A549 (cell line): ENCODE measurements around the gene TIAM2. TPM values are rescaled to one million over a fixed set of nuclear protein-coding genes. Genes with fewer than 3 reads are reported as not detected.

Experiments
- ATAC-seq, 2 experiments: fragments of 200-7000 bp in 1 of 2; fragments of >200 bp in 1 of 2; cut with Nextera tagmentation in 1 of 2; cut with Tn5 transposase in 1 of 2; 3 replicates each; pipeline versions ENCODE4 v1.8.0 to v1.9.1; 2018 to 2020; ENCODE audit warnings: mild to moderate bottlenecking in 1 of 2, moderate library complexity in 1 of 2
- CTCF ChIA-PET: fragments of 300-600 bp; sonication (Branson Sonifier 250); formaldehyde crosslinking; extraction: SDS; loops from one replicate; lab custom pipeline; 2021; ENCODE audit warnings: antibody characterized with exemption, inconsistent platforms; lab: Yijun Ruan, JAX
- POLR2A ChIA-PET: fragments of 350-600 bp; formaldehyde crosslinking; extraction: SDS; loops from one replicate; lab custom pipeline; 2021; ENCODE audit warnings: antibody characterized with exemption, inconsistent platforms; lab: Yijun Ruan, JAX
- DNase-seq, 2 experiments: peaks; one replicate each; pipeline versions ENCODE4 v3.0.0 to v3.0.0-alpha.2; 2011 to 2016; ENCODE audit warnings: low read depth in 1 of 2, low spot score in 1 of 2
- FAIRE-seq: peaks from 2 replicates; lab custom pipeline; 2011; peaks lifted over from hg19 to GRCh38; lab: Jason Lieb, UNC
- H3K27ac ChIP-seq, 2 experiments: fragments of >200 bp; sonication (Bioruptor Twin); formaldehyde crosslinking; 3 replicates each; pipeline ENCODE4 v1.5.1; 2016 to 2017
- H3K4me1 ChIP-seq: fragments of >200 bp; sonication (Bioruptor Twin); formaldehyde crosslinking; 3 replicates; pipeline ENCODE4 v1.6.1; 2016
- H3K4me2 ChIP-seq: fragments of >200 bp; sonication (Bioruptor Twin); formaldehyde crosslinking; 3 replicates; pipeline ENCODE4 v1.6.1; 2016
- H3K4me3 ChIP-seq: fragments of >200 bp; sonication (Bioruptor Twin); formaldehyde crosslinking; 3 replicates; pipeline ENCODE4 v1.5.1; 2016
- H3K9me3 ChIP-seq: fragments of >200 bp; sonication (Bioruptor Twin); formaldehyde crosslinking; 3 replicates; pipeline ENCODE4 v1.6.1; 2016
- BHLHE40 ChIP-seq: IDR thresholded peaks from 2 replicates; pipeline ENCODE4 v1.6.1; 2012; ENCODE audit warnings: low read depth, low read length, inconsistent platforms
- CBX2 ChIP-seq: fragments of 200-600 bp; sonication (generic); IDR thresholded peaks from 2 replicates; pipeline ENCODE4 v1.6.1; 2016; ENCODE audit warnings: low read depth, mild to moderate bottlenecking, borderline replicate concordance
- CEBPB ChIP-seq, 2 experiments: fragments of >200 bp in 1 of 2; sonication (Bioruptor Twin) in 1 of 2; formaldehyde crosslinking in 1 of 2; IDR thresholded peaks; 2 replicates each; pipeline ENCODE4 v1.6.1; 2012 to 2016
- CHD2 ChIP-seq: fragments of 150-350 bp; IDR thresholded peaks from 2 replicates; pipeline ENCODE4 v1.6.1; 2014; ENCODE audit warnings: low read length; ENCODE audit not compliant: partially characterized antibody
- CTCF ChIP-seq: fragments of >200 bp; sonication (Bioruptor Twin); formaldehyde crosslinking; IDR thresholded peaks from 3 replicates; pipeline ENCODE4 v1.5.1; 2016
- ELK1 ChIP-seq: fragments of 150-350 bp; IDR thresholded peaks from 2 replicates; pipeline ENCODE4 v1.6.1; 2014; ENCODE audit warnings: low read depth, mild to moderate bottlenecking, low read length
- FOSL2 ChIP-seq, 2 experiments: fragments of 450-650 bp in 1 of 2; fragments of >200 bp in 1 of 2; sonication (Bioruptor Twin) in 1 of 2; formaldehyde crosslinking; IDR thresholded peaks; 2 replicates each; pipeline versions ENCODE4 v1.5.0 to v1.6.1; 2016 to 2020; ENCODE audit warnings: mild to moderate bottlenecking in 1 of 2, moderate library complexity in 1 of 2
- GATA3 ChIP-seq: IDR thresholded peaks from 2 replicates; pipeline ENCODE4 v1.6.1; 2012; ENCODE audit warnings: borderline replicate concordance
- HES2 ChIP-seq: fragments of >200 bp; sonication (Bioruptor Twin); formaldehyde crosslinking; IDR thresholded peaks from 2 replicates; pipeline ENCODE4 v1.6.1; 2016
- HEYL ChIP-seq: fragments of 250-450 bp; sonication (Bioruptor Pico); IDR thresholded peaks from 2 replicates; pipeline ENCODE4 v1.8.0; 2021; ENCODE audit warnings: mild to moderate bottlenecking, moderate library complexity
- HOXA7 ChIP-seq: fragments of 250-450 bp; sonication (Bioruptor Pico); IDR thresholded peaks from 2 replicates; pipeline ENCODE4 v1.5.0; 2020; ENCODE audit warnings: mild to moderate bottlenecking, moderate library complexity
- JUN ChIP-seq, 2 experiments: fragments of >200 bp; sonication (Bioruptor Twin); formaldehyde crosslinking; IDR thresholded peaks; 2 replicates in 1 of 2; 3 replicates in 1 of 2; pipeline ENCODE4 v1.6.1; 2016 to 2017
- KDM1A ChIP-seq: fragments of 200-600 bp; sonication (generic); IDR thresholded peaks from 2 replicates; pipeline ENCODE4 v1.6.1; 2016; ENCODE audit warnings: low read depth, mild to moderate bottlenecking
- MAZ ChIP-seq: fragments of 150-350 bp; IDR thresholded peaks from 2 replicates; pipeline ENCODE4 v1.6.1; 2014; ENCODE audit warnings: antibody characterized with exemption, low read depth, low read length, borderline replicate concordance
- NR3C1 ChIP-seq: fragments of >200 bp; sonication (Bioruptor Twin); formaldehyde crosslinking; IDR thresholded peaks from 3 replicates; pipeline ENCODE4 v1.6.1; 2017
- PBX3 ChIP-seq: IDR thresholded peaks from 2 replicates; pipeline ENCODE4 v1.6.1; 2012
- POLR2A ChIP-seq: IDR thresholded peaks from 2 replicates; pipeline ENCODE4 v1.6.1; 2012; ENCODE audit warnings: mild to moderate bottlenecking, low read length
- POLR2AphosphoS2 ChIP-seq: conservative IDR thresholded peaks from 2 replicates; pipeline ENCODE4 v1.6.1; 2012; ENCODE audit warnings: low read length, improper control_type of control experiment, inconsistent platforms
- RARB ChIP-seq: fragments of 250-450 bp; sonication (Bioruptor Pico); IDR thresholded peaks from 2 replicates; pipeline ENCODE4 v1.8.0; 2021; ENCODE audit warnings: mild to moderate bottlenecking, moderate library complexity
- RCOR1 ChIP-seq: fragments of 150-350 bp; IDR thresholded peaks from 2 replicates; pipeline ENCODE4 v1.6.1; 2014; ENCODE audit warnings: antibody characterized with exemption, low read length, low read depth
- RNF2 ChIP-seq: fragments of 200-600 bp; sonication (generic); IDR thresholded peaks from 2 replicates; pipeline ENCODE4 v1.6.1; 2016; ENCODE audit warnings: low read depth, mild to moderate bottlenecking, antibody characterized with exemption, moderate library complexity, borderline replicate concordance
- SMC3 ChIP-seq: fragments of >200 bp; sonication (Bioruptor Twin); formaldehyde crosslinking; IDR thresholded peaks from 3 replicates; pipeline ENCODE4 v1.6.1; 2018; ENCODE audit warnings: inconsistent platforms
- SREBF2 ChIP-seq: fragments of 450-650 bp; IDR thresholded peaks from 2 replicates; pipeline ENCODE4 v1.6.1; 2014; ENCODE audit warnings: mild to moderate bottlenecking, moderate library complexity
- USF2 ChIP-seq: fragments of 450-650 bp; IDR thresholded peaks from 2 replicates; pipeline ENCODE4 v1.6.1; 2014; ENCODE audit warnings: antibody characterized with exemption
- ZNF302 ChIP-seq: fragments of 250-450 bp; sonication (Bioruptor Pico); IDR thresholded peaks from 2 replicates; pipeline ENCODE4 v1.9.0; 2021; ENCODE audit warnings: inconsistent platforms, mild to moderate bottlenecking, moderate library complexity
- WGBS: methylation state at CpG from one replicate; pipeline ENCODE4 v1.1.6; 2017; ENCODE audit errors: missing lambda C conversion rate; 5-methylcytosine and 5-hydroxymethylcytosine counted together
- polyA plus RNA-seq, 4 experiments: library from polyadenylated mRNA; depleted of rRNA in 3 of 4; stranded (reverse); fragments of >200 nt; fragmentation: RNase III in 1 of 4; extraction: RNeasy Plus Mini Kit Qiagen cat#74134 plus additional on column Dnase treatment in 1 of 4; gene quantifications; 2 replicates in 3 of 4; 3 replicates in 1 of 4; pipeline ENCODE4 v1.2.3, GENCODE V29; 2011 to 2017

The TIAM2 gene
- polyA plus RNA-seq, 2 of the 4 experiments (the other 2 are of a cell fraction): 2.5 to 3.1 TPM

- TF ChIP-seq ZNF302 (CRISPR knock-in tag) (no peak), KDM1A (no peak), CHD2 (no peak)
Measured at GRCh38 chr6:155045561-155046404, 50.7 kb downstream of the TIAM2 start (continued).

- Histone ChIP-seq H3K4me2 (no peak overlapping the region), H3K9me3 (no peaks in the 10 kb centered on the region), H3K27ac (no peak overlapping the region), H3K4me1 (no peaks in the 10 kb centered on the region), H3K4me3 (no peak overlapping the region)
- TF ChIP-seq GATA3: no peak
- no peak for TF ChIP-seq FOSL2 (IDR thresholded peaks at IDR 0.05)
- TF ChIP-seq FOSL2 (CRISPR knock-in tag; IDR thresholded peaks at IDR 0.05): no peak
- no peak for TF ChIP-seq CEBPB (IDR thresholded peaks at IDR 0.05)
- no peak for TF ChIP-seq POLR2AphosphoS2
- no peak for TF ChIP-seq RNF2
- TF ChIP-seq JUN (IDR thresholded peaks at IDR 0.05): no peak
- TF ChIP-seq MAZ: no peak
- TF ChIP-seq HES2: no peak
- no peak for DNase-seq
- no peak for FAIRE-seq
- ChIA-PET CTCF (no interaction called here), POLR2A (no interaction called here)
- WGBS: 87% methylated on average over 6 of the region's 7 CpGs
- ATAC-seq: no peak
Measured at GRCh38 chr6:155047523-155047922, 52.4 kb downstream of the TIAM2 start.

GRCh38 chr6:155050311-155050710, 55.2 kb downstream of the TIAM2 start:
- CTCF ChIA-PET: no interaction called here
- TF ChIP-seq NR3C1: no peak
- TF ChIP-seq ZNF302 (CRISPR knock-in tag): no peak
- no peak for TF ChIP-seq SMC3
- TF ChIP-seq POLR2A: no peak
- TF ChIP-seq USF2: no peak
- no peak for TF ChIP-seq HEYL
- no peak for TF ChIP-seq RCOR1
- no peak for TF ChIP-seq HOXA7 (CRISPR knock-in tag)
- no peak for TF ChIP-seq PBX3
- TF ChIP-seq CHD2: no peak
- TF ChIP-seq JUN (IDR thresholded peaks at IDR 0.05): no peak
- TF ChIP-seq CTCF: no peak
- TF ChIP-seq RARB (CRISPR knock-in tag): no peak
- no peak for TF ChIP-seq ELK1
- TF ChIP-seq BHLHE40: no peak
- TF ChIP-seq CBX2: no peak
- TF ChIP-seq SREBF2: no peak
- no peak for TF ChIP-seq RNF2
- POLR2A ChIA-PET: no interaction called here
- Histone ChIP-seq H3K9me3 (no peaks in the 10 kb centered on the region), H3K4me3 (no peak overlapping the region), H3K4me1 (no peaks in the 10 kb centered on the region), H3K4me2 (no peak overlapping the region), H3K27ac (no peak overlapping the region)
- DNase-seq: no peak
- ATAC-seq: no peak
- 80% methylated on average over 4 of the region's 5 CpGs for WGBS
- FAIRE-seq: no peak
